CD4-positive, alpha-beta T cell treated with Interleukin-15 for 1 hour (primary cell): ENCODE measurements around the gene TAF11L3.
"Not testable (repeated sequence)": the region's sequence is repeated elsewhere in the genome, so short reads cannot be mapped to it uniquely, and the experiment has no call there.

Experiments used
- DNase-seq: peaks from one replicate; pipeline ENCODE4 v3.0.0-alpha.2; 2020

TAF11L3 gene

GRCh38 chr5:17518067-17518466, at the start of gene TAF11L3:
Gene TAF11L3 (plus strand): TSS chr5:17518367.
- not testable (repeated sequence) for DNase-seq

GRCh38 chr5:17470064-17470463, 48.1 kb upstream of the TAF11L3 start:
- no peak for DNase-seq

DNA sequence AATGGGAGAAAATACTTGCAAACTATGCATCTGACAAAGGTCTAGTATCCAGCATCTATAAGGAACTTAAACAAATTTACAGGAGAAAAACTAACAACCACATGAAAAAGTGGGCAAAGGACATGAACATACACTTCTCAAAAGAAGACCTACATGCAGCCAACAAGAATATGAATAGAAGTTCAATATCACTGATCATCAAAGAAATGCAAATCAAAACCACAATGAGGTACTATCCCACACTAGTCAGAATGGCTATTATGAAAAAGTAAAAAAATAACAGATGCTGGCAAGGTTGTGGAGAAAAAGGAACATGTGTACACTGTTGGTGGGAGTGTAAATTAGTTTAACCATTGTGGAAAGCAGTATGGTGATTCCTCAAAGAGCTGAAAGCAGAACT, 43.1 kb upstream of the TAF11L3 start:
- DNase-seq, result not testable (repeated sequence)

GRCh38 chr5:17477043-17477442, 41.1 kb upstream of the TAF11L3 start:
- no peak for DNase-seq

DNA sequence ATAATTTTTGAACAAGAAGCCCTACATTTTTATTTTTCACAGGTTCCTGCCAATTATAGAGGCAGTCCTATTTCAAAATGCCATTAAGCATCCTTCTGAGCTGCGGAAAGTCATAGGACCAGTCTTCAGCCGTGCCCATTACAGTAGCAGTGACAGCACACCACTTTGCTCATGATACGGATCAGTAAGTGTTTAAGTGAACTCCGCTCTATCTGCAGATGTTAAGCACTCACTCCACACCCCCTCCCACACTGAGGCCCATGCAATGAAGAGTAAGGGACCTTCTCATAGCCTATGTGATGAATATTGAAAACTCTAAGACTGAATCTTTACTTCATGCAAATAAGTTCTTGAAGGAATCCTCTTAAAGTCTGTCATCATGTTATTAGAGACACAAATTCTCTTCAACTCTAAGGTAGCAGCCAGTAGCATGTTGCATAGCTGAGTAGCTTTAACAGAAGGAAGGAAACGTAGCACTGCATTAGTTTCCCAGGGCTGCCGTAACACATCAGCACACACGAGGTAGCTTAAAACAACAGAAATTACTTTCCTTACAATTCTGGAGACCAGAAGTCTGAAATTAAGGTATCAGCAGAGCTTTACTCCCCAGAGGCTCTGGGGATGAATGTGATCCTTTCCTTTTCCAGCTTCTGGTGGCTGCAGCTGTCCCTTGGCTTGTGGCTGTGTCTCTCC, 40.4 kb upstream of the TAF11L3 start:
- DNase-seq, result no peak

DNA sequence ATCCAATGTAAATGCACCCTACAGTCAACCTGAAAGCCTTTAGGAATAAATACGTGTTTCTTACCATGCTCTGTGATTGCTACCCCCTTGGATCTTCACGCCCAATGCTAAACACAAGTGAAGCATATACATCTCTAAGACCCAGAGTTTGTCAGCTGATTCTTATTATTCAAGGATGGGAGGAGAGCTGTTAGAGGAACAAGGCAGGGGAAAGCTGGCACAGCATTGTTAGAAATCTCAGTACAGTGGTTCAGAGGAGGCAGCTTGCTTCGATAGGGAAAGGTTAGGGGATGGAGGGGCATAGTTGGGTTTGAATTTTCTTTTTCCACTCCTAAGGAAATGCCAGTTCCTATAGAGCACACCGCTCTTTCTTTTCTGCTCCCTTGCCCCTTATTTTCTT, 36.8 kb upstream of the TAF11L3 start:
- no peak for DNase-seq

GRCh38 chr5:17482790-17483189, 35.4 kb upstream of the TAF11L3 start:
- no peak for DNase-seq

DNA sequence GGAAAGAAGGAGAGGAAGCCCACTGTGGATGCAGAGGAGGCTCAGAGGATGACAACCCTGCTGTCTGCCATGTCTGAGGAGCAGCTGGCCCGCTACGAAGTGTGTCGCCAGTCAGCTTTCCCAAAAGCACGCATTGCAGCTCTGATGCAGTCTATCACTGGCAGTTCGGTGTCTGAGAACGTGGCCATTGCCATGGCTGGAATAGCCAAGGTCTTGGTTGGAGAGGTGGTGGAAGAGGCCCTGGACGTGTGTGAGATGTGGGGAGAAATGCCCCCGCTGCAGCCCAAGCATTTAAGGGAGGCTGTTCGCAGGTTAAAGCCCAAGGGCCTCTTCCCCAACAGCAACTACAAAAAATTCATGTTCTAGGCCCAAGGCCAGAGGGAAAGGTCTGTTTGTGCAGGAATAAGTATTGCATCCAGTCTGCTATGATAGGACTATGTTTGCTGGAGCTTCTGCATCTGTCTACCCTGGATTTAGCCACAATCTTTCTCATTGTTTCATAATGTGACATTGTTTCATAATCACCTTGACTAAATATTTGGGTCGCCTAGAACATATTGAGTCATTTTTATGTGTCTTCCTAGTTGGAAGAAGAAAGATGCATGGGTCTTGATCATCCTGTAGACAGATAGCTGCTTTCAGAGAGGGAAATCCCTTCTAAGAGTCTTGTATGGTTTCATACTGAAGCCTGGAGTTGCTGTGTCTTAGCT, 31.5 kb upstream of the TAF11L3 start:
- not testable (repeated sequence) for DNase-seq

DNA sequence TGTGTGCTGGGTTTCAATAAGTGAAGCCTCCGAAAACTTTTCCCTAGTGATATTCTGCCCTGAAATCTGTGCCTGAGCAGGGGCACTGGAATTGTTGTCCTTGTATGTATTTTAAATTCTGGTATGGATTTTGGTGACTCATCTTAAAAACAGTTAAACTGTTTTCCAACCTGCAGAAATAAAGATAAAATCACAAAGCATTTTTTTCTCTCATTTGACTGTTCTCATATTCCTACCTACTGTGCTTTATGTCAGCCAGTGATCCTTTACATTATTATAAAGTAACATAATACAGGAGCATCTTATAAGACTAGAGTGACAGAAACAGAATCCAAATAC, 31.0 kb upstream of the TAF11L3 start:
- no peak for DNase-seq

GRCh38 chr5:17491257-17491656, 26.9 kb upstream of the TAF11L3 start:
- DNase-seq, result not testable (repeated sequence)

DNA sequence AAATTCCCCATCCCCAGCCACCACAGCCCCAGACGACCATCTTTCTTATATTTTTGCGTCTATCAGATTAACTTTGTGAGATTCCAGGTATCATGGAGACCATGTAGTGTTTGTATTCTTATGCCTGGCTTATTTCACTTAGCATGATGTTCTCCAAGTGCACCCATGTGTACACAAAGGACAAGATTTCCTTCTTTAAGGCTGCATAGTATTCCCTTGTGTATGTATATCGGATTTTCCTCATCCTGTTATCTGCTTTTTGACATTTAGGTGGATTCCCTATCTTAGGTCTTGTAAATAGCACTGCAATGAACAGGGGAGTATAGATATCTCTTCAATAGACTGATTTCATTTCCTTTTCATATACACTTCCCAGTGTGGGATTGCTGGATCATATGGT, 25.4 kb upstream of the TAF11L3 start:
- no peak for DNase-seq

DNA sequence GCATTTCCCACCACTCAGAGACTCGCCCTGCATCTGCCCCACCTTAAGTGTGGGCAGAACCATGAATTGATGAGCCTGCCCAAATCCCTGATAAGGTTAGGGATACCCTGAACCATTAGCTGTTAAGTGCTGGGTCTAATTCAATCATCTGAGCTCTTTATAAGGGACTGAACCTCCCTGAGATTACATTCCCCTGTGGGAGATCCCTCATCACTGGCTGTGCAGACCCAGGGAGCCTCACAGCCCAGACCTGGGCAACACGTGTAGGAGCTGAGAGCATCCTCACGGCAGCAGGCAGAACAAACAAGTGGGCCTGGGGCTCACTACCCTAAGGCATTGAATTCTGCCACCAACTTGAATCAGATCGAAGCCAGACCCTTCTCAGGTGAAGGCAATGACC, 20.7 kb upstream of the TAF11L3 start:
- no peak for DNase-seq

DNA sequence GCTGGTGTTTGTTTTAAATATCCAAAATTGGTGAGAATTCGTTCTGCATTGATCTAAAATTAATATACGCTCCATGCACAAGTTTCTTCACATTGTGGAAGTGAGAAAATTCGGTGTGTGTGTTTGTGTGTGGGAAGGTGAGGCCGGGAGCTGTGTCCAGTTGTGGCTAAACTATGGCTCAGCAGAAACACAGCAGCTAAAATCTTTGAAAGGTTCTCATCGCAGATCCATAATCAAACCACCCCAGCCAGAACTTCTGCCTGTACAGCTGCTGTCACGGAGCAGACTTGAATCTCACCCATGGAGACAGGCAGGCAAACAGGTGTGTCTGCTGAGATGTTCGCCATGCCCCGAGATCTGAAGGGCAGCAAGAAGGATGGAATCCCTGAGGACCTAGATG, 20.2 kb upstream of the TAF11L3 start, which contains the start of gene TAF11L2:
TSS of gene TAF11L2 (plus strand) at position 301 of the 400 bp plus-strand sequence.
- not testable (repeated sequence) for DNase-seq

GRCh38 chr5:17511775-17512325, 6.3 kb upstream of the TAF11L3 start:
- DNase-seq, result no peak

GRCh38 chr5:17517526-17517925, 641 bp upstream of the TAF11L3 start:
- not testable (repeated sequence) for DNase-seq

DNA sequence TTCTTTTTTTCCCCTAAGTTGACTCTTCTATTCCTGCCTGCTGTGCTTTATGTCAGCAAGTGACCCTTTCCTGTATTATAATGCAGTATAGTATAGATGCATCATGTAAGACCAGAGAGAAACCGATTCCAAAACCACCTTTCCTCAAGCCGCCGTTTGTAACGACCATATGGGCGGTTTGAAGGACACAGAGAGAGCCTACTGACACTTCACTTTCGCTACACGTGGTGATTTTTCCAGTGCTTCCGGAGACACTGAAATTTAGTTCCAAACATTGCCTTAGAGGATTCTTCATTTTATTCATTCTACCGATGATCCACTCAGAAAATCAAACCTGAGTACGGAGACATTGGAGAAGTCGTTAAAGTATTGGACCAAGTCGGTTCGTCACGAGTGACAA, 1.3 kb downstream of the TAF11L3 start:
- not testable (repeated sequence) for DNase-seq

GRCh38 chr5:17521501-17521900, 3.3 kb downstream of the TAF11L3 start, which contains the start of gene TAF11L4:
Gene TAF11L4 (plus strand): TSS chr5:17521801.
- DNase-seq, result not testable (repeated sequence)

DNA sequence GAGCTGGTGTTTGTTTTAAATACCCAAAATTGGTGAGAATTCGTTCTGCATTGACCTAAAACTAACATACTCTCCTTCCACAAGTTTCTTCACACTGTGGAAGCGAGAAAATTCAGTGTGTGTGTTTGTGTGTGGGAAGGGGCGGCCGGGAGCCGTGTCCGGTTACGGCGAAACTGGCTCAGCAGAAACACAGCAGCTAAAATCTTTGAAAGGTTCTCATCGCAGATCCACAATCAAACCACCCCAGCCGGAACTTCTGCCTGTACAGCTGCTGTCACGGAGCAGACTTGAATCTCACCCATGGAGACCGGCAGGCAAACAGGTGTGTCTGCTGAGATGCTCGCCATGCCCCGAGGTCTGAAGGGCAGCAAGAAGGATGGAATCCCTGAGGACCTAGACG, 6.8 kb downstream of the TAF11L3 start, which contains the start of gene TAF11L5:
TSS of gene TAF11L5 (plus strand) at position 301 of the 400 bp plus-strand sequence.
- not testable (repeated sequence) for DNase-seq

DNA sequence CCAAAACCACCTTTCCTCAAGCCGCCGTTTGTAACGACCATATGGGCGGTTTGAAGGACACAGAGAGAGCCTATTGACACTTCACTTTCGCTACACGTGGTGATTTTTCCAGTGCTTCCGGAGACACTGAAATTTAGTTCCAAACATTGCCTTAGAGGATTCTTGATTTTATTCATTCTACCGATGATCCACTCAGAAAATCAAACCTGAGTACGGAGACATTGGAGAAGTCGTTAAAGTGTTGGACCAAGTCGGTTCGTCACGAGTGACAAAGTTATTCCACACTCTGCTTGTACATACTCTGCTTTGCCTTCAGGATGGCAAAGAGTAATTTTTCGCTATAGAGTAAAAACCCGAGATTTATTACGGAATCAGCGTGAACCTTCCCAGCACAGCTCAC, 8.3 kb downstream of the TAF11L3 start:
- peak; percentile 29 for DNase-seq

- DNase-seq, result not testable (repeated sequence)
Measured at GRCh38 chr5:17528369-17528768, 10.2 kb downstream of the TAF11L3 start, which contains the start of gene TAF11L6. Gene TAF11L6 (plus strand): TSS chr5:17528669.
